IPS-18a (cell line): ENCODE data around the gene NUBP1.
"Not testable (repeated sequence)": the region's sequence is repeated elsewhere in the genome, so short reads cannot be mapped to it uniquely, and the experiment has no call there.

Experiments
- H3K27ac ChIP-seq: one replicate; pipeline ENCODE4 v1.5.1; 2013; ENCODE audit warnings: low read length
- H3K27me3 ChIP-seq: one replicate; pipeline ENCODE4 v1.6.1; 2013; ENCODE audit warnings: mild to moderate bottlenecking, low read length; ENCODE audit not compliant: control insufficient read depth, insufficient read depth
- H3K36me3 ChIP-seq: one replicate; pipeline ENCODE4 v1.6.1; 2013; ENCODE audit warnings: low read depth, low read length; ENCODE audit not compliant: control insufficient read depth
- H3K4me1 ChIP-seq: one replicate; pipeline ENCODE4 v1.6.1; 2013; ENCODE audit warnings: low read depth, low read length; ENCODE audit not compliant: control insufficient read depth
- H3K4me3 ChIP-seq: one replicate; pipeline ENCODE4 v1.5.1; 2013; ENCODE audit warnings: low read length
- H3K9ac ChIP-seq: one replicate; pipeline ENCODE4 v1.6.1; 2013; ENCODE audit warnings: mild to moderate bottlenecking, low read length, moderate library complexity
- H3K9me3 ChIP-seq: one replicate; pipeline ENCODE4 v1.6.1; 2013; ENCODE audit warnings: low read depth, low read length; ENCODE audit not compliant: control insufficient read depth

The NUBP1 gene

DNA sequence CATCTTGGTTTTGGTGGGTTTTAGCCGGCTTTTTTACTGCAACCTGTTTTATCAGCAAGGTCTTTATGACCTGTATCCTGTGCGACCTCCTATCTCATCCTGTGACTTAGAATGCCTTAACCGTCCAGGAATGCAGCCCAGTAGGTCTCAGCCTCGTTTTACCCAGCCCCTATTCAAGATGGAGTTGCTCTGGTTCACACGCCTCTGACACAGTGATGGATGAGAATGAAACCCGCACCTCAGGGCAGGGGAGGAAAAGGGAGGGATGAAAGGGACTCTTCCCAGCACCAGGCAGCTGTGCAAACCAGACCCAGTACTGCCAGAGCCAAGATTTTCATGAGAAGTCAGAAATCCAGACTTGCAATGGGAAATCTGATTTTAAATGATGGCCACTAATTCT lies 33.3 kb downstream of the NUBP1 start:
- not testable (repeated sequence) for H3K9me3 ChIP-seq, H3K27ac ChIP-seq, H3K36me3 ChIP-seq, H3K9ac ChIP-seq, H3K4me1 ChIP-seq, H3K4me3 ChIP-seq, H3K27me3 ChIP-seq

DNA sequence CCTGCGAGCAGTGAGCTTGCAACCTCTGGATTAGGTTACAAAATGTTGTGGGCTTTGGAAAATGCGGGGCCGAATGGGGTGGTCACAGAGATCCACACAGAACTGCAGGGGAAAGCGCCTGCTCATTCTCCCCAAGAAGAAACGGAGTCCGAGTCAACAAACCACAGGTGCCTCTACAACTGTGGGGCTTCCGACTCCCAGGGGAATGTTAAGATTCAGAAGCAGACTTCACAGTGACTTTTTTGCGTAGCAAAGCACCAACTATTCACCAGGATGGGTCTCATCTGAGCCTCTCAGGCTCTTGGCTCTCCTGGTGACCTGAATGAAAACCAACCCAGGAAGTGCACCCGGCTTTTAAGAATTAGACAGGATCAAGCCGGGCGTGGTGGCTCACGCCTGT lies 33.7 kb downstream of the NUBP1 start:
- Histone ChIP-seq H3K27ac (no peak overlapping the region), H3K36me3 (no peaks in the 10 kb centered on the region), H3K9ac (no peak overlapping the region), H3K27me3 (no peaks in the 10 kb centered on the region), H3K4me3 (no peak overlapping the region), H3K4me1 (no peaks in the 10 kb centered on the region), H3K9me3 (no peaks in the 10 kb centered on the region)

DNA sequence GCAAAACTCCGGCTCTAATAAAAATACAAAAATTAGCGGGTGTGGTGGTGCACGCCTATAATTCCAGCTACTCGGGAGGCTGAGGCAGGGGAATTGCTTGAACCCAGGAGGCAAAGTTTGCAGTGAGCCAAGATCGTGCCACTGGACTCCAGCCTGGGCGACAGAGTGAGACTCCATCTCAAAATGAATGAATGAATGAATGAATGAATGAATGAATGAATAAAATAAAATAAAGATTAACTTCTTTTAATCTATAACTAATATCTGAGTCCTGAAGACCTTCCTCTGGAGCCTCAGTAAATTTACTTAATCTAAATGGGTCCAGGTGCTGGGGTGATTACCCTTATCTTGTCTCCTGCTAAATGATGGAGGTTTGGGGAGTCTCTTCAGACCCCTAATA lies 36.3 kb downstream of the NUBP1 start:
- not testable (repeated sequence) for H3K27me3 ChIP-seq, H3K9me3 ChIP-seq, H3K9ac ChIP-seq, H3K4me3 ChIP-seq, H3K27ac ChIP-seq, H3K36me3 ChIP-seq, H3K4me1 ChIP-seq

DNA sequence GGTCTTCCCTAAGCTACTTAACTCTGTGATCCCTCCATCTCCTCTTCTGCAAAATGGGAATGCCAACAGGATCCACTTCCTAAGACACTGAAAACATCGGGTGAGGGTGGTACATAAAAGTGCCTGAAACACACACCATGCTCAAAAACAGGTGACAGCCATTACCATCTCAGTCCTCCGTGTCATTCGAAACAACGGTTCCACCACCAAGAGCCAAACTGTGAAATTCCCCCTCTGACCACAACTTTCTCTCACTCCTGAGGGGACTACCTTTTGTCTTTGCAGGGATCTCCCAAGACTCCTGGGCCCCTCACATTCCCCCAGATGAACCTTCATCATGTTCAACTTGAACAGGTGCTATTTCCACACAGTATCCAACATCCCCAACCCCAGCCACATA lies 37.0 kb downstream of the NUBP1 start:
- Histone ChIP-seq H3K27me3 (no peaks in the 10 kb centered on the region), H3K9ac (no peak overlapping the region), H3K36me3 (no peaks in the 10 kb centered on the region), H3K4me3 (no peak overlapping the region), H3K4me1 (no peaks in the 10 kb centered on the region), H3K27ac (no peak overlapping the region), H3K9me3 (no peaks in the 10 kb centered on the region)

DNA sequence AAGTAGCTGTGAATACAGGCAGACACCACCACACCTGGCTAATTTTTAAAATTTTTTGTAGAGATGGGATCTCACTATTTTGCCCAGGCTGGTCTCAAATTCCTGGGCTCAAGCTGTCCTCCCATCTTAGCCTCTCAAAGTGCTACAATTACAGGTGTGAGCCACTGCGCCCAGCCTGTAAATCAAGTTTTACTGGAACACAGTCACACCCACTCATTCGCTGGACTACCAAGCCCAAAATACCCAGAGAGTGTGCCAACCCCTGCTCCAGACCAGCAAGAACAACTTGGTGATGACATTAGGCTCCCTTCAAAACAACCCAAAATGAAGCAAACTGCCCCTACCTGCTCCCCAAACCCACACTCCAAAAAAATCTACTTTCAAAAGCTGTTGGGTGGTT lies 39.0 kb downstream of the NUBP1 start:
- Histone ChIP-seq H3K4me3 (no peak overlapping the region), H3K36me3 (no peaks in the 10 kb centered on the region), H3K9ac (no peak overlapping the region), H3K9me3 (no peaks in the 10 kb centered on the region), H3K4me1 (no peaks in the 10 kb centered on the region), H3K27ac (no peak overlapping the region), H3K27me3 (no peaks in the 10 kb centered on the region)

DNA sequence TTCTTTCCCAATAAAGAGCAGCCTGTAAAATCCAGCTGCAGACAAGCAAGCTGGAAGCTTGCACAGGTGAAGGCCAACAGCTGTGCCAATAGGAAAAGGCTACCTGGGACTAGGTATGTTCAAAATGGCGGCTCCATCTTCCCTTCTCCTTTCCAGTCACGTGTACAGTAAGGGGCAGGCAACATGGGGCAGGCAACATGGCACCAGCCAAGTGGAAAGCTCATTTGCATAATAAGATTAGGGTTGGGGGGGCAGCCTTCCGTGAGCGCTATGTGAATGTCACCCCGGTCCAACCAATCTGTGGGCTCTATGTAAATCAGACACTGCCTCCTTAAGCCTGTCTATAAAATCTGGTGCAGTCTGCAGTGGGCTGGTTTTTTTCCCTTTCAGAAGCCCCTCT lies 43.7 kb downstream of the NUBP1 start:
- Histone ChIP-seq H3K9ac (no peak overlapping the region), H3K4me1 (no peaks in the 10 kb centered on the region), H3K36me3 (no peaks in the 10 kb centered on the region), H3K9me3 (no peaks in the 10 kb centered on the region), H3K27ac (no peak overlapping the region), H3K4me3 (no peak overlapping the region), H3K27me3 (no peaks in the 10 kb centered on the region)

DNA sequence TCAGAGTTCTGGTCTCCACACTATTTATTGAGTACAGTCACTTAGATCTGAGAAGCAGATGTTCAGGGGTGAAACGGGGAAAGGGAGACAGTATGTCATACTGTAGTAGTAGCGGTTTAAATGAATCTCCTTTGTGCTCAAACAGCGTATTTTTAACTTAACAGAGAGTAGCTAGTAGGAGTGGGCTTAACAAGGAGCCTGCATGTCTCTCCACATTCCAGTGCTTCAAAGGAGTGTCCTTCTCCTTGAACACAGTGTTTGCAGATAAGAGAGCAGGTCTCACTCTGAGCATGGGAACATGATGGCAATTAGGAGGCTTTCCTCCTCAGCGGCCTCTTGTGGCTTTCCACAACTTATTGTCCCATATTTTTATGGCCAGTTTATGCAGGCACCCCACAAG lies 45.0 kb downstream of the NUBP1 start:
- H3K36me3 ChIP-seq, H3K4me3 ChIP-seq, H3K4me1 ChIP-seq, H3K9me3 ChIP-seq, H3K27me3 ChIP-seq, H3K9ac ChIP-seq, H3K27ac ChIP-seq: not testable (repeated sequence)

DNA sequence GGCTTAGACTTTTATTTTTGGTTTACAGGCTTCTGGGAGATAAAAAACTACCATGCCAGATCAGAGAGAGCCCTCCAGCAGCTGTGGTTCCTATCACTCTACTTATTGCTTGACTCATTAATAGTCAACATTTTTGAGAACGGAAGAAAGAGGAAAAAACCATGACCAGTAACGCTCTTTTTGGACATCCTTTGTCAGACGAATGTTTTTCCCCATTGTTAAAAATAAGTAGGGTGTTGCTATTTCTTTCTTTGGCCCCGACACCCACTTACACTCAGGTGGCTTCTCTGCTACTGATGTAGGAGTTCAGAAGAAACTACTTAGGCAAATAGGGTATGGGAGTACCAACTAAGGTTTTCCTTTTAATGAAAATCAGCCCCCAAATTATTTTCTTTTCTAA lies 47.4 kb downstream of the NUBP1 start:
- Histone ChIP-seq H3K27me3 (no peaks in the 10 kb centered on the region), H3K9ac (no peak overlapping the region), H3K36me3 (no peaks in the 10 kb centered on the region), H3K27ac (no peak overlapping the region), H3K9me3 (no peaks in the 10 kb centered on the region), H3K4me1 (no peaks in the 10 kb centered on the region), H3K4me3 (no peak overlapping the region)

DNA sequence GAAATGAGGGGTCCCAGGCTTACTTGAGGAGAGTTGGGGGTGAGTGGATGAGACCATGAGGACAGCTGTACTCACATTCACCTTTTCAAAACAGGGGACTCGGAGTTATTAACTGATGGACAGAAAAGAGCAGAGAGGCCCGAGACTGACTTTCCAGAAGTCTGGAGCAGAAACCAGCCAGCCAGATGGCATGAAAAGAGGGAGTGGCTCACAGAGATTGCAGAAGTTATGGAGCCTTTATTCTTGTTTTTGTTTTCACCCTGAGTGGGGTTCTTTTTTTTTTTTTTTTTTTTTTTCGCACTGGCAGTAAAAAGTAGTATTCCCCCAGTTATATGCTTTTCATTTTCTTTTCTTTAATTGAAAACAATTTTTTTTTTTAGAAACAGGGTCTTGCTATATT lies 56.1 kb downstream of the NUBP1 start:
- no peaks in the 10 kb centered on the region for H3K36me3 ChIP-seq
- no peak overlapping the region for H3K9ac ChIP-seq
- H3K4me3 ChIP-seq = no peak overlapping the region
- H3K27ac ChIP-seq = no peak overlapping the region
- H3K4me1 ChIP-seq = no peaks in the 10 kb centered on the region
- H3K27me3 ChIP-seq = no peaks in the 10 kb centered on the region
- H3K9me3 ChIP-seq = no peaks in the 10 kb centered on the region

DNA sequence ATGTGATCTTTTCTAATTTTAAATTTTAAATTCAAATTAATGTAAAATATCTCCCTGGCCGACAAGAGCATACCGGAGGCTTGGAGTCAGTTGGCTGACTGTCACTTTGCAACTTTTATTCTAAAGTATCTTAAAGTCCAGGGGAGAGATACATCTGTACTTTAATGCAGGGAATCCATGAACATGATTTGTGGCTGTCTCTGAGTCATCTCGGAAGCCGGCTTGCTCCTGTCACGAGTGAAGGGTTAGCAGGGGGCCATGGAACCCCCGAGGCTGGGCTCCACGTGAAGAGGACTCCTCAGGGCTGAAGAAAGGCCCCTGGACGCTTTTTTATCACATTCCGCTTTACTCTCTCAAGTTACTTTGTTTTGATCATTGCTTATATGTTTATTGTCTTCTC lies 61.7 kb downstream of the NUBP1 start:
- no peaks in the 10 kb centered on the region for H3K9me3 ChIP-seq

DNA sequence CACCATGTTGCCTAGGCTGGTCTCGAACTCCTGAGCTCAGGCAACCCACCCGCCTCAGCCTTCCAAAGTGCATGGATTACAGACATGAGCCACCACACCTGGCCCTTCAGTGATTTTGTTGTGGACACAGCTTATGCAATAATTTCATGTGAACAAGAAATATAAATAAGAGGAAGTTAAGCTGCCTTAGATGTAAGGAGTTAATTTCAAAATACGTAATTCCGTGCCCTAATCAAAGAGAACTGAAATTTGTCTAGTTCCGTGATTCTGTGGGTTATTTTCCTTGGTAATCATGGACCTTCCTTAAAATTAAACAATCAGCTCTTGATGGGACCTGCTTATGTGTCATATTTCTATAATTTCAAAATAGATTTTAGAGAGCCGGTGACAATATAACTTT lies 63.1 kb downstream of the NUBP1 start:
- Histone ChIP-seq H3K4me1 (no peaks in the 10 kb centered on the region), H3K27me3 (no peaks in the 10 kb centered on the region), H3K27ac (no peak overlapping the region), H3K36me3 (no peaks in the 10 kb centered on the region), H3K4me3 (no peak overlapping the region), H3K9me3 (no peaks in the 10 kb centered on the region), H3K9ac (no peak overlapping the region)

More for the DNA sequence above, 61.7 kb downstream of the NUBP1 start:
- Histone ChIP-seq H3K36me3 (no peaks in the 10 kb centered on the region), H3K9ac (no peak overlapping the region), H3K4me3 (no peak overlapping the region), H3K27me3 (no peaks in the 10 kb centered on the region), H3K4me1 (no peaks in the 10 kb centered on the region), H3K27ac (no peak overlapping the region)

DNA sequence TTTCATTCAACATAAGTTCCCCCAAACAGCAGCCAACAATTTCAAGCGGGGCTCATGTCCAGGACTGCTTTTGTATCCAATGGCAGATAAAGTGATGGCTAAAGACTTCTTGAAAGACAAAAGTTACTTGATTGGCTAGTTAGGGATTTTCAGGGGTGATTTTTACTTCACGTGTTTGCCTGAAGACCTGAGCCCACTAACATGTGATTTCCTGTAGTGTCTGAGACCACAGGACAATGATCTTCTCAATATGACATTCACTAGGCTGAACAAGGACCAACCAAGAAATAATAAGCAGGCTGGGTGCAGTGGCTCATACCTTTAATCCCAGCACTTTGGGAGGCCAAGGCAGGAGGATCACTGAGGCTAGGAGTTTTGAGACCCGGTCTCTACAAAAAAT lies 64.6 kb downstream of the NUBP1 start:
- H3K4me1 ChIP-seq = no peaks in the 10 kb centered on the region
- H3K9ac ChIP-seq = no peak overlapping the region
- no peak overlapping the region for H3K4me3 ChIP-seq
- H3K27ac ChIP-seq = no peak overlapping the region
- no peaks in the 10 kb centered on the region for H3K9me3 ChIP-seq
- H3K36me3 ChIP-seq = no peaks in the 10 kb centered on the region
- no peaks in the 10 kb centered on the region for H3K27me3 ChIP-seq

DNA sequence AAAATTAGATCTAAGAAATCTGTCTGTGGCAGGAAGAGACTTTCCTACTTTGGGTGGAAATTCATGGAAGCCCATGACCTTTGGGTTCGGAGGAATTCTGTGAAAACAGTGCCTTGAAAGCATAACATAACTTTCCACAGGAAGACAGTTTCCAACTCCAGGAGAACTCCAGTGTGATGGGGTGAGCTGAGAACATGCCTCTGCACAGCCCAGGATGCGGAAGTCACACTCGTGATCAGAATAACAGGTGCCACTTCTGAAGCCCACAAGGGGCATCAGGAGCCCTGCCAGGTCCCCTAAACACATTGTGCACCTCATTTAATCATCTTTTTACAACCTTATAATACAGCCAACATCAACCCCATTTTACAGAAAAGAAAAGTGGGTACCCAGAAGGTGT lies 65.2 kb downstream of the NUBP1 start:
- no peaks in the 10 kb centered on the region for H3K36me3 ChIP-seq
- no peak overlapping the region for H3K4me3 ChIP-seq
- no peak overlapping the region for H3K9ac ChIP-seq
- no peak overlapping the region for H3K27ac ChIP-seq
- no peaks in the 10 kb centered on the region for H3K4me1 ChIP-seq
- H3K9me3 ChIP-seq = no peaks in the 10 kb centered on the region
- no peaks in the 10 kb centered on the region for H3K27me3 ChIP-seq
